ENCODE measurements around the gene CHTOP.
A peak's percentile ranks its signal among the peaks of the same experiment; 100 is the strongest.
"Not testable (repeated sequence)": the region's sequence is repeated elsewhere in the genome, so short reads cannot be mapped to it uniquely, and the experiment has no call there.

The CHTOP gene

DNA sequence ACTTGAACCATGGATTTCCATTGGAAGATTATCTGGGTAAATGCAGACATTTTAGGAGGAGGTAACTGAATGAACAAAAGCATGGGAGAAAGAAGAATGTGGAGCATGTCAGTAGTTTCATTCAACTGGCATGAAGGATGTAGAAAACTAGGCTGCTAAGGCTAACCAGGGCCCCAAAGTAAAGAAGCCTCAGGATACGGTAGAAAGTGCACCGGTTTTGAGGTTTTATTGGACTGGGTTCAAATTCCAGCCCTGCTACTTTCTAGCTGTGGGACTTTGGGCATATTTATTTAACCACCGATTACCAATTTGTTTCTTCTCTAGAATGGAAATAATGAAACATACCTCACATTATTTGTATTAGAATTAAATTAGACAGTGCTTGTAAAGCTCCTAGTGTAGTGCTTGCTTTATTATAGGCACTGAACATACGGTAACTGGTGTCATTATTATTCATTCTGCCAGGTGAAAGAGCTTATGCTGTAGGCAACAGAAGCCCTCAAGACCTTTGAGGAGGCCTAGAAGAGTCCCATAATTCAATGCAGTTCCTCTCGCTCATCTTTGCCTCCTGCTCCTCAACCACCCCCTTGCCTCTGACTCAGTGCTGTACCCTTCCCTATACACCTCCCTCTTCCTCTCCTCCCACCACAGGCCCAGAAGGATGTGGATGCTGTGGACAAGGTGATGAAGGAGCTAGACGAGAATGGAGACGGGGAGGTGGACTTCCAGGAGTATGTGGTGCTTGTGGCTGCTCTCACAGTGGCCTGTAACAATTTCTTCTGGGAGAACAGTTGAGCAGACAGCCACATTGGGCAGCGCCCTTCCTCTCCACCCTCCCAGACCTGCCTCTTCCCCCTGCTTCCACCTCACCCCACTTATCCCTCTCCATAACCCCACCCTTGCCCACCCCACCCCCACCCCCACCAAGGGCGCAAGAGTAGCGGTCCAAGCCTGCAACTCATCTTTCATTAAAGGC lies 2.5 kb upstream of the CHTOP start:
- DNase-seq (ENCODE audit: low read depth in 2 of 2) = no peak

DNA sequence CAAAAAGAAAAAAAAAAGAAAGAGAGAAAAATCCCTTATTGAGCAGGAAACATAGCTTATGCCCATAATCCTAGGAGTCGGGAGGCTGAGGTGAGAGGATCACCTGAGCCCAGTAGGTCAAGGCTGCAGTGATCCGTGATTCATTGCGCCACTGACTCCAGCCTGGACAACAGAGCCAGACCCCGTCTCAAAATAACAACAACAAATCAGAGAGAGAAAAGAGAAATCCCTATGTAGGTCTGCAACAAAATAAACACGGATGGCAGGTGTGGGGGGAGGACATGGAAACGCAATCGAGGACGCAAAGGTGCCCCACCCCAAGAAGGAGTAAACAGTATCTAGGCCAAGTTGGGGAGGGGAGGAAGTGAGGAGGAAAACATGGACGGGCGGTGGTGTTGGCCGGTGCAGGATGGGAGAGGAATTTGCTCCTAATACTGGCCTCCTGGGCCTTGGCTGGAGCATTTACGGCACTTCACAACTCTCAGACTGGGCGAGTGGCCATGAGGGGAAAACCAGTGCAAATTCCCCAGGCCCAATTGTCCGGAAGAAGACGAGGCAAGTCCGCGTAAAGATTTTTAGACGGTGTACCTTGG lies 609 bp upstream of the CHTOP start:
- DNase-seq (ENCODE audit: low read depth in 2 of 2) = no peak

DNA sequence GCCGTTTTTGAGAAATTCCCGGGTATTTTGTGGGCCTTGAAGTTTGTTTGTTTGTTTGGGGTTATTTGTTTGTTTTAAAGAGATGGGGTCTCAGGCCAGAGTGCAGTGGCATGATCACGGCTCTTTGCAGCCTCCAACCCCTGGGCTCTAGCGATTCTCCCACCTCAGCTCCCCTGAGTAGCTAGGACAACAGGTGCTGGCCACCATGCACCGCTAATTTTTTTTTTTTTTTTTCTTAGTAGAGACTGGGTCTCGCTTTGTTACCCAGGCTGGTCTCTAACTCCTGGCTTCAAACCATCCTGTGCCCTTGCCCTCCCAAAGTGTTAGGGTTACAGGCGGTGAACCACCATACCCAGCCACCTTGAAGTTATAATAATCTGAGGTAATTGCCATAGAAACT lies 2.0 kb downstream of the CHTOP start:
- DNase-seq (ENCODE audit: low read depth in 2 of 2) = no peak

DNA sequence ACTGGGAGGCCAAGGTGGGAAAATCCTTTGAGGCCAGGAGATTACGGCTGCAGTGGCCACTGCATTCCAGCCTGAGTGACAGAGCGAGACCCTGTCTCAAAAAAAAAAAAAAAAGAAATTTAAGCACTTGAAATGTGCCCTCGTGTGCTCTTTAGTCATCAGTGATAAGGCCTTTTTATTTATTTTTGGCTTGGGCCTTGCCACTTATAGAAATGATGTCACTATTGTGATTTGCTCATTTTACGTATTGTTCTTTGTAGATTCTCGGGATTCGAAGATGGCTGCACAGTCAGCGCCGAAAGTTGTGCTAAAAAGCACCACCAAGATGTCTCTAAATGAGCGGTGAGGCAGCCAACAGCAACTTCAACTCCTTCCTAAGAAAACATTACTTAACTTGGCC lies 2.4 kb downstream of the CHTOP start:
- no peak for DNase-seq (ENCODE audit: low read depth in 2 of 2)

DNA sequence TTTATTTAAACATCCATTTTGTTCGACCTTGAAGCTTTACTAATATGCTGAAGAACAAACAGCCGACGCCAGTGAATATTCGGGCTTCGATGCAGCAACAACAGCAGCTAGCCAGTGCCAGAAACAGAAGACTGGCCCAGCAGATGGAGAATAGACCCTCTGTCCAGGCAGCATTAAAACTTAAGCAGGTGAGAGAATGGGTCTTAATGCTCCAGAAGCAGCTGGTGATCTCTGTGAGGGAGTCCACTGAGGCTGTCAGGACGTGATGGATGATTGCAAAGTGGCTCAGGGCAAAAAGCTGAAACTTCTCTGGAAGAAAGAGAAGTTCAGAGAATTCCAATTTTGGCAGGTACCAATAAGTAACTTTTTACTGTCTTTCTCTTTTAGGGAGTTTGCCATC lies 4.4 kb downstream of the CHTOP start:
- no peak for DNase-seq (ENCODE audit: low read depth in 2 of 2)

DNA sequence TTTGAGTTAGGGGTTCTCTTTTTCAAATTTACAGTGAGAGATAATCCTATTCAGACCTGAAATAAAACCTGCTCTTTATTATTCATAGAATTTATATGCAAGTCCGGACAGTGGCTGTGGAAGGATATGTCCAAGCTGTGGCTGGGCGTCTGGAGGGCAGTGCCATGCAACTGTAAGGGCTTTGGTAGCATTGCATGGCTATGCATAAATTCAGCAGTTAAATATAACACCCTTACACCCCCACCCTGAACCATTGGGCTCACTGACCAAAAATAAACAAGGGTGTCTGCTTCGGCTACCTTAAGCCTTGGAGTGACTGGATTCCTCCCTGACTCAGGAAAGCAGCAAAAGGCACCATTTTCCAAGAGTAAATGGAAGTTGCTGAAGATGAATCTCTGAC lies 5.4 kb downstream of the CHTOP start:
- DNase-seq (ENCODE audit: low read depth in 2 of 2) = no peak

DNA sequence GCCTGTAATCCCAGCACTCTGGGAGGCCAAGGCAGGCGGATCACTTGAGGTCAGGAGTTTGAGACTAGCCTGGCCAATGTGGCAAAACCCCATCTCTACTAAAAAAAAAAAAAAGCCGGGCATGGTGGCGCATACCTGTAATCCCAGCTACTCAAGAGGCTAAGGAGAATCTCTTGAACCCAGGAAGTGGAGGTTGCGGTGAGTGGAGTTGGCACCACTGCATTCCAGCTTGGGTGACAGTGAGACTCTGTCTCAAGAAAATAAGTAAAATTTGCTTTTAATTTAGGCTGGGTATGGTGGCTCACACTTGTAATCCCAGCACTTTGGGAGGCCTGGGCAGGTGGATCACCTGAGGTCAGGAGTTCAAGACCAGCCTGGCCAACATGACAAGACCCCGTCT lies 6.3 kb downstream of the CHTOP start:
- DNase-seq (ENCODE audit: low read depth in 2 of 2) = not testable (repeated sequence)

DNA sequence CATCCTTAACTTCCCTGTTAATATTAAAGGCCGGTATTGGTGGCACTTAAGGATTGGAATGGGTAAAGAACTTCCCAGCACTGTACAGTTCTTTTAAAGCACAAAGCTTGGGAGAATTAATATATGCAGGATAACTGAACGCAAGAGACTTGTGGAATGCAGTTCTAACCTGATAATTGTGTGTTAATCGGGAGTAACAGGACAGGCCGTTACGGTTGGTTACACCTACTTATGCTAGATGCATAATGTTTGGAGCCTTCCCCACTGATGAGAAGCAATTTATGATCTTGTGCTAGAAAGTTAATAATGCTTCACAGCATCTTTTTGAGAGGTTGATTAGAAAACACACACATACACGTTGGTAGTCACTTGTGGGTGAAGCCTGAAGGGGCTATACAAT lies 7.0 kb downstream of the CHTOP start:
- no peak for DNase-seq (ENCODE audit: low read depth in 2 of 2)

DNA sequence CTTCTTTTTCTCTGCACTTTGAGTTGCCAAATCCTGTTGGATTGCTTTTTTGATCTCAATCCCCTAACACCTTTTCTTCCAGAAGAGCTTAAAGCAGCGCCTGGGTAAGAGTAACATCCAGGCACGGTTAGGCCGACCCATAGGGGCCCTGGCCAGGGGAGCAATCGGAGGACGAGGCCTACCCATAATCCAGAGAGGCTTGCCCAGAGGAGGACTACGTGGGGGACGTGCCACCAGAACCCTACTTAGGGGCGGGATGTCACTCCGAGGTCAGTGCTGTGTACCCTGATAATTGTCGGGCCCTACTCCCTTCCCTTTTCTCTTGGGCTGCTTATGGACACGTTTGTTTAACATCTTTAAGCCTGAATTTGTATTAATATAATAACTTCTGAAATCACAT lies 8.3 kb downstream of the CHTOP start:
- DNase-seq (ENCODE audit: low read depth in 2 of 2) = no peak

DNA sequence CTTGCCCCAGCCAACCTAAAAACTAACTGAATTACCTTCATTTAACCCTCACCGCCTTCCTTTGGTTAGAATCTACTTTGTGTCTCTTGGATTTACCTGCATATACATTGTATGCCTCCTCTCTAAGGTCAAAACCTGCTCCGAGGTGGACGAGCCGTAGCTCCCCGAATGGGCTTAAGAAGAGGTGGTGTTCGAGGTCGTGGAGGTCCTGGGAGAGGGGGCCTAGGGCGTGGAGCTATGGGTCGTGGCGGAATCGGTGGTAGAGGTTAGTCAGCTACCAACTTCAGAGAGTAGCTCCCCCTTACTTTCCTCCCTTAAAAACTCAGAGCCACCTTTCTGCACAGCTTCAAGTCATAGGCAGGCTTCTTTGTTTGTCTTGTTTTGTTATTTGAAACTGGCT lies 9.2 kb downstream of the CHTOP start:
- DNase-seq (ENCODE audit: low read depth in 2 of 2) = no peak

DNA sequence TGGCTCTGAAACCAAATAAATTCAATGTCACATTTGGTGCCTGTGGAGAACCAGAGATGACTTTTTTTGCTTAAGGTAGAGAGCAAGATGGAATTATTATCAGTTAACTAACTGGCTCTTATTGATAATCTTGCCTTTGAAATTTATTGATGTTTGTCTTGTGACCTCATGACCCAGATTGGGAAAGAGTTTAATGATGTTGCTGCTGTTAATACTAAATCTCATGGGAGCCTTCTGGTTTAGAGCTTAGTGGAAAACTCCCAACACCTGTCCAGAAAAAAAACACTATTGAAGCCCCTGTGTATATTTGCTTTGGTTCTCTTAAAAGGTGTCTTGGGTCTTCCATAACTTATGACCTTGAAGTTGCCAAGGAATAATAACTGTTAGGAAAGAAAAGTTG lies 9.9 kb downstream of the CHTOP start:
- DNase-seq (ENCODE audit: low read depth in 2 of 2) = no peak

DNA sequence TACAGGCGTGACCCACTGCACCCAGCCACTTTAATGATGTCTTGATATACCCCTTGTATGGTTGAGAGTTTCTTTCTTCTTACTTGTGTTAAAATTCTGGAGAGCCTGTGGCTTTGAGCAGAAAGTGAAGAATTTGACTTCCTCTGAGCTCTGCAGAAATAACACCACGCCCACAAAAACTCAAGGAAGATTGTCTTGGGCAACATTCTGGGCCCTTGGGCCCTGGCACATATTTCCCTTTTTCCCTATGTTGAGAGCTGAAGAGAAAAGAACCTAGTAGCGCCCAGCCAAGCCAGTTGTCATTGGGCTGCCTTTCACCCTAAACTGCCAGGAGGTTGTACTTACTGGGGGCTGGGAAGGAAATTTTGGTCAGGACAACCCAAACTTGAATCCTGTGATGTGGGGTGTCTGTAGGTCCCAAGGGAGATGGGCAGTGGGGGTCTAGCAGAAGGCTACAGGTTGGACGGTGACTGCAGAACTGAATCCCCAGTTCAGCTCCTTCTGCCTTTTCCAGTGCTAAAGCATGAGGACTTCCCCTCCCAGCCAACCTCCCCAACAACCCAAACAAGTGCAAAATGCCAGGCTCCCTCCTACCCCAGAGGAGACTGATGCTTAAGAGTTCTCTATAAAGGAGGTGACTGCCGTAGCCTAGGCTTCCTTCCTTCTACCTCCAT lies 12.9 kb downstream of the CHTOP start:
- DNase-seq (ENCODE audit: low read depth in 2 of 2) = no peak

DNA sequence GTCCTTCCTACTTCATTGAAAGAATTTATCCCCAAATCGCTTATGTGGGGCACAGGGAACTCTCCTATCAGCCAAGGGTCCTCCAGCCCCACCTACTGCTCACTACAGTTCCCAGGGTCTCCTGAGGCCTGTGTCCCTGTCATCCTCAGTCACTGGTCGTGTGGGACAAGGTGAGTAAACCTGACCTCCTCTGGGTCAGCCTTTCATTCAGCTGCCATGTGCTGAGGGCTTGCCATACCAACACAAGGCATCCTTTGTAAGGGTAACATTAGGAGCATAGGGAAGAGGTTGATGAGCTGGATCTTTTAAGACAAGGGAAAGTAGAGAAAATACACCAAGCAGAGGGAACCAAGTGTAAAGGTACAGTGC lies 13.5 kb downstream of the CHTOP start:
- no peak for DNase-seq (ENCODE audit: low read depth in 2 of 2)

DNA sequence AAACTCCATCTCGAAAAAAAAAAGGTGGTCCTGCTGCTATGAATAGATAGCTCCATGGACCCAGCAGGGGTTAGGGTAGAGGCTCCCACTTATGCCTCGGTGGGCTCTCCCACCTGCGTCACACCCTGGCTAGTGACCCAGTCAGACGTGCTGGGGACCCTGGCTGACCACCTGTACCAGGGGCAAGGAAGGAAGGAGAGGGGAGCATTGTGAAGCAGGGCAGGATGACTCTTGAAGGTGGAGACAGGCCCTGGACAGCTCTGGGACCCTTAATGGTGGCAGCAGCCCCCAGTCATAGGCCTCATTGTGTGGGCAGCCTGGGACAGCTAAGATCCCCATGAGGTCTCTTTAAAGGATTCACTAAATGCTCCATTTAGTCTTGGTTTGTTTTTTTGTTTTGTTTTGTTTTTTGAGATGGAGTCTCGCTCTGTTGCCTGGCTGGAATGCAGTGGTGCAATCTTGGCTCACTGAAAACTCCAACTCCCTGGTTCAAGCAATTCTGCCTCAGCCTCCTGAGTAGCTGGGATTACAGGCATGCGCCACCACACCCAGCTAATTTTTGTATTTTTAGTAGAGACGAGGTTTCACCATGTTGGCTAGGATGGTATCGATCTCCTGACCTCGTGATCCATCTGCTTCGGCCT lies 14.3 kb downstream of the CHTOP start:
- DNase-seq (ENCODE audit: low read depth in 2 of 2) = no peak

DNA sequence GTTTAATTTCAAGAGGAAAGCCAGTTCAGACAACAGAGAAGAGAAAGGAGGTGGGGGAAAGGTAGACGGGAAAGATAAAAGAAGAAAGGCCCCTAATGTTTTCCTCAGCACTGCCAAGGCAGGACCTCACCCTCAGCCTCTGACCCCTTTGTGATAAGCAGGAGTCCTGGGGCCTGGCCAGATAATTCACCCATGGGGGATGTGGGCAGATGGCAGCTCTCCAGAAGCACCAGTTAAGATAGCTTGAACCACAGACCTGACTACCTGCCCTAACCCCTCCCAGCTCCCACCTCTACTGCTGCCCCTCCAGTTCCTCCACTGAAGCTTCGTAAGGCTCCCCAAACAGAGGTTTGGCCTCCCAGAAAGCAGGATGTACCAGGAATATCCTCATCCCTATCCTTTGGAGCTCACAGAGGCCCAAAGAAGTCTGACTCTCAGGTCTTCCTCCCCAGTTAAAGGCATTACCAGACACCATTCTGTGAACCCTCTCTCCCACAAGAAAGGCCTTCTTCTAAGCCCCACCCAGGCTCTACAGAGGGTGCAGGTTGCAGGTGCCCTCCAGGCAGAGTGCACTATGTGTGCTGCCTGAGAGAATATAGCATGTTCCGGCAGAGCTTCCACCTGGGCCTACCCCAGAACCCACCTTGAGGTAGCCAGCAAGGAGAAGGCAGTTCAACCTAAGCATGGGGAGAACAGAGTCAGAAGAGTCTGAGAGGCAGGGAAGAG lies 15.4 kb downstream of the CHTOP start:
- DNase-seq (ENCODE audit: low read depth in 2 of 2) = no peak

DNA sequence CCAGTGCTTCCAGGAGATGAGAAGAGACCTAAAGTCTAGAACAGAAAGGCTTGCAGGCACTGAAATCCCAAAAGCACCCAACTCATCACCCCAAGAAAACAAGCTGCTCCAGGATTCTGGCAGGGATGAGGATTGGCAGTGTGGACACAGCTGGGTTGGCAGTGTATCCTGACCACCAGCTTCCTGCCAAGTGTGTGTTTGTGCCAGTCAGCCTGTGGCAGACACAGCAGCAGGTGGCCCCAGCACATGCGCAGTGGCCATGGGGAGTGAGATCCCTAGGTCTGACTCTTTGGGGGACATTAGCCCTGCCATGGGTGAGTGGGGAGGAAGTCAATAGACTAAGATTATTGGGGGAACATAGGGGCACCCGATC lies 16.0 kb downstream of the CHTOP start:
- no peak for DNase-seq (ENCODE audit: low read depth in 2 of 2)

DNA sequence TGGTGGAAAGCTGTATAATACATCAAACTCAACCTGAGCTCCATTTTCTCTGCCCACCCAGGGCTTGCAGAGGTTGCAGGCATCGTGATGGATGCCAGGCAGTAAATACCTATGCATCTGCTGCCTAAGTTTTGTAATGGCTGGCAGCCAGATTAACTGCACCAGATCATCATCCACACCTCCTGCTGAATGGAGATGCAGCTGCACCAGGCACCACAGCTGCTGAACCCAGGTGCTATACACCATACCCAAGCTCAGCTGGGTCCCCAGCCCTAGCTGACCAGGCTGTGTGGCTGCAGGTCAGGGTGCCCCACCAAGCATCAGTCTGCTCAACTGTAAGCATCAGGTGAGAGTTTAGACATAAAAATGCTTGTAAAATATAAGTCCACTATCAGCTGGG lies 17.9 kb downstream of the CHTOP start:
- DNase-seq (ENCODE audit: low read depth in 2 of 2) = no peak

DNA sequence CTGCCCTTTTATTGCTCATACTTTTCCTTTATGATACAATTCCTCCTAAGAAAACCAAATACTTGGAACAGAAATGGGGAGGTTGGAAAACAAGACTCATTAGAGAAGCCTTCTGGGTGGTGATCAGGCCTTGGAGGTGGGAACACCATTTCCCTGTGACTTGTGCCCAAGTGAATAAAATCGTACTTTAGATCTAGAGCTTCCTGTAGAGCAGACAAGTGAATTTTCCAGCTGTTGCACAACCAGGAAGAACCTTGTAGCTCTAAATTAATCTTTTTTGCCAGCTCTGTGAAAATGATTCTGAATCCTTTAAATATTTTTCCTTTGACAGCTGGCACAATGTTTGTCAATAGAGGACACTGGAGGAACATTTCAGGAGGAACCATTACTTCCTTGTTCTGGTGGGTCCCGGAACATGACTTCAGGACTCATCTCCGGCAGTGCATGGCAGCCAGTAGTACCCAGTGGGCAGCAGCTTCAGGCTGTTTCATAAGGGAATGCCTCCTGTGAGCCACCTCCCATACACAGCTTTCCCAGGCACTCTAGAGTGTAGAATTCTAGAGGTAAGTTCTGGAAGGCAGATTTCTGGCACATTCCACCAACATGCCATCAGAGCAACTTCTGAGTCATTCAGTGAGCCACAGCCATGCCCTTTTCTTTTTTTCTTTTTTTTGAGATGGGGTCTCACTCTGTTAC lies 19.1 kb downstream of the CHTOP start:
- DNase-seq (ENCODE audit: low read depth in 2 of 2) = no peak

DNA sequence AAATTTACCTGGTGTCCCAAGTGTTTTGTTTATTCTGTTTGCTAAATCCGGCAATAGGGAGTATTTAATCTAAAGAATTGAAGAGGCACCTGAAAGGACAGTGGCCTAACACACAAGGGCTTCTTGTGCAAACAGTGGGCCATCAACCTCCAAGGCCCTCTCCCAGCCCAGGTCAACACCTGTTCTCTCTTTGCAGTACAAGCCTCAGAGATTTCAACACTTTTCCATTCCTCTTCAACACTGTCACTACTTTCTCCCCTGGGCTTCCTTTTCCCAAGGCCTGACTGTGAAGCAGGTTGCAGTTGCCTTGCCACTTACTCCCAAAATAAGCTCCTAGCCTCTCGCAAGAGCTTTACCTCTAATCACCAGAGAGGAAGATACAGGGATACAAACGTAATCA lies 21.5 kb downstream of the CHTOP start:
- no peak for DNase-seq (ENCODE audit: low read depth in 2 of 2)

DNA sequence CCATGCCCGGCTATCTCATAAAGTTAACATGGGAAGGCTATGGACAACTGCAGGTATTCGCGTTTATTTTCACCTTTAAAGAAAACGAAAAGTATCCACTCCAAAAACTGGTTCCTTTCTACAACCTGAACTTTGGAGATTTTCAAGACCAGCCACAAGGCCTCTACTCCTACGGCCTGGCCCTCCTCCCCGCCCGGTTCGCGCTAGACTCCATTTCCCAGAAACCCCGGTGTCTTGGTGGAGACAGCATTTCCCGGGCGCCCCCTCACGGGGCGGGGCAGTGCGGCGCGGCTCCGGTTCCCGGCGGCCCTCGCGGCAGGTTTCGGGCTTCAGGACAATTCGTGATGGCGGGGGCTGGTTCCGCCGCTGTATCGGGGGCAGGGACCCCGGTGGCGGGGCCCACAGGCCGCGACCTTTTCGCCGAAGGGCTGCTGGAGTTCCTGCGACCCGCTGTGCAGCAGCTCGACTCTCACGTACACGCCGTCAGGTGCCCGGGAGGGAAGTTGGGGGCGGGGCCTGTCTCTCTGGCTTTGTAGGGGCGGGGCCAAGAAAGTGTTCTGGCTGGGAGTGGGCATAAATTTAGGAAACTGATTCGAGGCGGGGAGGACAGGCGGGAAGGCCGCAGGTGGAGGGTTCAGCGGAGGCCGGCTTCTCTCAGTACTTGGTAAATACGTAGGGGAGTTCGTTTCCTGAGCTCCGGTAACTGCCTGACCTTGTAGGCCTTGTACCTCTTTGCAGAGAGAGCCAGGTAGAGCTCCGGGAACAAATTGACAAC lies 24.7 kb downstream of the CHTOP start, which contains the start of gene SNAPIN:
Gene SNAPIN (plus strand): TSS at position 304 of the 775 bp plus-strand sequence. CDS start 41 bp downstream, at position 345.
- DNase-seq (ENCODE audit: low read depth in 2 of 2) = peak; percentile 76 to 79

All from stimulated activated CD8-positive, alpha-beta memory T cell treated with anti-CD3 and anti-CD28 coated beads, Interleukin-2, amount 100 ng/mL, for 1 hour (primary cell).